ENCODE measurements around the gene NARS2.
"Not testable (repeated sequence)": the region's sequence is repeated elsewhere in the genome, so short reads cannot be mapped to it uniquely, and the experiment has no call there.

Gene NARS2

GRCh38 chr11:78541537-78541936, 33.1 kb downstream of the NARS2 start:
- DNase-seq (ENCODE audit: low spot score), result no peak

GRCh38 chr11:78540256-78540655, 34.4 kb downstream of the NARS2 start:
- no peak for DNase-seq (ENCODE audit: low spot score)

DNA sequence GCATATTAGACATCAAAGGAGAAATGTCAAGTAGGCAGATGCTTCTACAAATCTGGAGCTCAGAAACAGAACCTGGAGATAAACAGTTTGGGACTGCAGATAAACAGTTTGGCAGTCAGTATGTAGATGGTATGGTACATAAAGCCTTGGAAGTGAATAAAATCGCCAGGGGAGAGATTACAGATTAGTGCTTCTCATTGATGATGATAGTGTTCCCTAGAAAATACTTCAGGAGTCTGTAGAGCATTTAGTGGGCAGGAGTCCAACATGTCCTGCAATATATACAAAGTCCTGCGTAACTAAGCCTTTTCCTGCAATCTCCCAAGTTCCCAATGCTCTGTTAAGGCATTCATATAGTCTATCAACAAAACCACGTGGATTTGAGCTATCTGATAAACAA, 35.2 kb downstream of the NARS2 start:
- no peak for DNase-seq (ENCODE audit: low spot score)

DNA sequence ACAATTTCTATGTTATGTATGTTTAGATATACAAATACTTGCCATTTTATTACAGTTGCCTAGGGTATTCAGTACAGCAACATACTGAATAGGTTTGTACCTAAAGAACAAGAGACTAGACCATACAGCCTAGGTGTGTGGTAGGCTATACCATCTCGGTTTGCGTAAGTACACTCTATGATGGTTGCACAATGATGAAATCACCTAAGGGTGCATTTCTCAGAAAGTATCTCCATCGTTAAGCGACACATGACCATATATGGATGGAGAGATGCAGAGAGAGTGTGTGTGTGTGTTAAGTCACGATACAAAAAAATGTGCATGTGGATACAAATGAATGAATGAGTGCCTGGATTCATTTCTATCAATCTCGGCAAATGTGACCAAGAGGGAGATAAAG, 37.7 kb downstream of the NARS2 start:
- no peak for DNase-seq (ENCODE audit: low spot score)

- DNase-seq (ENCODE audit: low spot score), result no peak
Measured at GRCh38 chr11:78535920-78536319, 38.7 kb downstream of the NARS2 start.

DNA sequence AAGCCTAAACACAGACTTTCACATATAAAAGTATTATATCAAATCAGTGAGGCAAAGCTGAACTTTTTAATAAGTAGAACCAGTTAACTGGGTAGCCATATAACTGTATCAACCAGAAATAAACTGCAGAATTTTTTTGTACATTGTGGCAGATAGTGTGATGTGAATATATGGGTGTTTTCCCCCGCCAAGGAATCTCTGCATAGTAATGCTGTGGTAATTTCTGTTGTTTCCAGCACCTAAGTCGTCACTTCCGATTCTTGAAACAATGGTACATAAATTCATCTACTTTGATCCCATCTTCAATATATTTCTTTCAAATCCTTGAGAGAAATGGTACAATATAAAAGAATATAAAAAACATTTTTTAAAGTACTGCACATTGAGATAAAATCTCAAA, 39.6 kb downstream of the NARS2 start:
- no peak for DNase-seq (ENCODE audit: low spot score)

GRCh38 chr11:78533399-78533798, 41.3 kb downstream of the NARS2 start:
- DNase-seq (ENCODE audit: low spot score), result no peak

DNA sequence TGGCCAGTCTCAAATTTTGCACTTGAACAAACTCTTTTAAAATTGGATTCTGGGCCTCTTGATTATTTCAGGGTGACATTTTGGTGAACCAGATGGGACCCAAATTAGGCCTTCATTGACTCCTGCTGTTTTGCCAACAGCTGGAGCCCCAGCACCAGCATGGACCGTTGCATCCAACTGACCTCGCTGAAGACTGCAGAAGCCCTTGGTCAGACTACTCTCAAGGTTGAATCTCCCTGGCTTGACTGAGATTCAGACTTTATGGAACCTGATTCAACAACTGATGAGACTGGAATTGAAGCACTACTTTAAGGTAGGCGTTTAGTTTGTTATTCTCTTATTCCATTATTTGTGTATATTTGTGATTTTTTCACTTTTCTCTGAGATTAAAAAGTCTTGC, 41.7 kb downstream of the NARS2 start:
- no peak for DNase-seq (ENCODE audit: low spot score)

DNA sequence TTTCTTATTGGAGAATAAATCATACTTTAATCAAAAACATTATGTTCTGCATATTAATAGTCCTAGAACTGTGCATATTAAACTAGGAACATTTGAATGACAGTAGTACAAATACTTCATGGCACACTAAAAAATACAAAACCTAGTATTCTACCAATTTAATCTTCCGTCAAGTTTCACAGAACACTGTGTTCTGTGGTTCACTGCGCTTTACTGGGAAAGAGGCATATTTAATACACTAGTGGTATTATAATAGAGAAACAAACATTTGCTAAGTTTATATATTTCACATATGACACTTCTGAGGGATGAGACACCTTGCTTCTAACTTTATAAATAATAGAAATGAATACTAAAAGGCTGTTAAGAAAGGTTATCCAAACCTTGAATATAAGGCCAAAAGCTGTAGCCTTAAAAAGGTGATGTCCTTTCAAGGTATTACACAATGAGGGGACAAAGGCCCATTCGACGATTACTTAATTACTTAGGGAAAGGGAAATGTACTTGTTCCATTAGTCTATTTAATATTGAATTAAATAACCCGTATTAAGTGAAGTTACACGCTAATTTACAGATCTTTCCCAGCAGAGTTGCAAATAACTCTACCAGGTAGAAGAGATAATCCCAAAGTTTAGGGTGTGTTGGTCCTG, 48.0 kb downstream of the NARS2 start:
- DNase-seq (ENCODE audit: low spot score), result no peak

- DNase-seq (ENCODE audit: low spot score), result no peak
Measured at GRCh38 chr11:78525720-78526119, 48.9 kb downstream of the NARS2 start.

- no peak for DNase-seq (ENCODE audit: low spot score)
Measured at GRCh38 chr11:78520230-78520629, 54.4 kb downstream of the NARS2 start.

- no peak for DNase-seq (ENCODE audit: low spot score)
Measured at GRCh38 chr11:78516281-78516680, 58.4 kb downstream of the NARS2 start.

DNA sequence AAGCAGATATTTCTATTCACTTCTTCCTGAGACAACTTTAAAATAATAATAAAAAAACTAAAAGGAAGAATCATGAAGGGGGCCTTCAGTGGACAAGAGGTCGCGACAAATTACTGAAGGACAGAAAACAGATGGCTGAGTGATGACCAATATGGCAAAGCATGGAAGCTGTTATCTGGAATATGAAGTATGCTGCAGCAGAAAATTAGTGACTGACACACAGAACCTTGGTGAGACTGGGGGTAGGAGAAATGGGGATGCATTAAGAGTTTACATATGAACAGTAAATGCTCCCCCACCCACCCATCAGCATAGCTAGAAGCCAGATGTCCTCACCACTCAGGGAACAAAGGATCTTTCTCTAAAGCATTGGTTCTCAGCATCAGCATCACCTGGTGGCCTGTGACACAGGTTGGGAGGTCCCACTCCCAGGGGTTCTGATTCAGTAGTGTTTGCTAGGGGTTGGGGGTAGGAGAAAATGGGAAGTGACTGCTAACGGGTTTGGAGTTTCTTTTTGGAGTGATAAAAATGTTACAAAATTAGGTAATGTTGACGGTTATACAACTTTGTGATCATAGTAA, 59.7 kb downstream of the NARS2 start:
- no peak for DNase-seq (ENCODE audit: low spot score)

DNA sequence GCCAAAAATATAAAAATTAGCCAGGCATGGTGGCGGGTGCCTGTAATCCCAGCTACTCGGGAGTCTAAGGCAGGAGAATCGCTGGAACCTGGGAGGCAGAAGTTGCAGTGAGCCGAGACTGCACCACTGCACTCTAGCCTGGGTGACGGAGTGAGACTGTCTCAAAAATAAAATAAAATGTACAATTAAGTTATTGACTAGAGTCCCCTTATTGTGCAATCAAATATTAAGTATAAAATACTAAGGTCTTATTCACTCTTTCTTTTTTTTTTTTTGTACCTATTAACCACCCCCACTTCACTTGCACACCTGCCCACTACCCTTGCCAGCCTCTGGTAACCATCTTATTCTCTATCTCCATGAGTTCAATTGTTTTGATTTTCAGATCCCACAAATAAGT, 61.6 kb downstream of the NARS2 start:
- not testable (repeated sequence) for DNase-seq (ENCODE audit: low spot score)

GRCh38 chr11:78510597-78510996, 64.1 kb downstream of the NARS2 start:
- no peak for DNase-seq (ENCODE audit: low spot score)

DNA sequence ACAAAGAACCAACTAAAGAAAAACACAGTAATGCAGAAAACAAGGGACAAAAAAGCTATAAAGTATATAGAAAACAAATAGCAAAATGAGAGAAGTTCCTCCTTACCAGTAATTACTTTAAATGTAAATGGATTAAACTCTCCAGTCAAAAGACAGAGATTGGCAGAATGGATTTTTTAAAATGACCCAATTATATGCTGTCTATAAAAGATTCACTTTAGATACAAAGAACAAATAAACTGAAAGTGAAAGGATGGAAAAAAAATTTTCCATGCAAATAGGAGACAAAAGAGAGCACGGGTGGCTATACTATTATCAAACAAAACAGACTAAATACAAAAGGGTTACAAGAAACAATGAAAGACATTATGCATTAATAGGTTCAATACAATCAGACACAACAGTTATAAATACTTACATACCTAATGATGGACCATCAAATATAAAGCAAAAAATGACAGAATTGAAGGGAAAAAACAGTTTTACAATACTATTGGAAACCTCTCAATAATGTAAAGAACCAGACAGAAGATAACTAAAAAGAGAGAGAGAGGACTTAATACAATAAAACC, 64.6 kb downstream of the NARS2 start:
- DNase-seq (ENCODE audit: low spot score), result no peak

DNA sequence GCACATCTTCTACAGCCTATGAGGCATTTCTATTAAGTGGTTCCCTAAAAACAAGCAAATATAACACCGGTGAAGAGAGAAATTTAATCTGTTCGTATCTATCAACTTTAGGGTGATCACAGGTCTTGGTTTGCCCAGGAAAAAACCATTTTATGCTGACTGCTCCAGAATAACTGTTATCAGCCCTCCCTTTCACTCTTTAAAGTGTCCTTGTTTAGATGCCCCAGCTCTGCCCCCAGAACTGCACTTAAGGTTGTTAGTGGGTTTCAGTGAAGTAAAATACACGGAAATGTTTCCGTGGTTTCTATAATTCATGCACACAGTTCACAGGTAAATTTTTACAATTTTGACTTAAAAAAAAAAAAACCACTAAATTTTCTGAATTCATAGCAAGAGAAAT, 70.0 kb downstream of the NARS2 start:
- DNase-seq (ENCODE audit: low spot score), result no peak

DNA sequence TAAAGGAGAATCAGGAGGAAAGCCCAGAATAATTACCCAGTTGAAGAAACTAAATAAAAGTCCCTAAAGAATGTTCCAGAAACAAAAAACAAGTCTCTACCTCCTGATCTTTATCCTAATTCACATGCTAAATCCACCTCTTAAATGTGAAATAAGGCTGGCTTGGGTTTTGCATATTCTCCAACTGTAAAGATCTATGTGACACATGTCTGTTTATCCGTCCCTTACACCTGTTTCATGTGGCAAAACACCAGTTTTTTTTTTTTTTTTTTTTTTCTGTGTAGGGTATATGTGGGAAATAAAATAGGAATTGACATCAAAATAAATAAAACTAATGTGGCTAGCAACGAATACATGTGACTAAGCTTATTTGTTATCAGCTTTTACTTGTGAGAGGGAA, 70.5 kb downstream of the NARS2 start:
- DNase-seq (ENCODE audit: low spot score), result no peak

DNA sequence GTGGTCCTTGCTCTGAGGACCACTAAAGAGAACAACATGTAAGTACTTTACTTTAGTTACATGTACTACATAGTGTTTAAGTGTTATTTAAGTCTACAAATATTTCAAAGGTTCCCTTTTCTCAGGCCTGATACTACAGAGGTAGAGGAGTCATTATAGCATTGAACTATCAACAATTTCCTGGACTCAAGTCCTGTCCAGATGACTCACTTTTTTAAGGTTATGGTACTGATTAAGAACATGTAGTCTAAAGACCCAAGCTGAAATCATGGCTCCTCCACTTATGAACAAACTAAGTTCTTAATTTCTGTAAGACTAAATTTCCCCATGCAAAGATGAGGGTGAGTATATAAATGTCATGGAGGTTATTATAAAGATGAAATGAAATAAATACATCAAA, 74.7 kb downstream of the NARS2 start:
- no peak for DNase-seq (ENCODE audit: low spot score)

DNA sequence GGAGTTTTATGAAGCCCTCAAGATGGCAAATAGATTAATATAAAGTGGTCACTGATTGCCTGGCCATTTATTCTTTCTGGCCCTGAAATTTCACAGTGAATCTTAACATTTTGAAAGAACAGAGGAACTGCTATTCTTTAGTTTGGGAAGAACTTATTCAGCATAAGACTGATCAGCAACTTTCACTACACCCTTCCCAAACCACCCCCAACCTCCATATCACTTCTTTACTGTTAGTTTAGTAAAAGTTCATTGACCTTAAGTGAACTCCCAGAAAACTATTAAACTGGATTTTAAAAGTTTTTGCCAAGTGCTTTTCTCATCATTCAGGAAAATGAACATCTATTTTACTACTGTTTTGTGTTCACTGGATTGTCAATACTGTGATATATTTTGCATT, 77.4 kb downstream of the NARS2 start:
- DNase-seq (ENCODE audit: low spot score), result no peak

DNA sequence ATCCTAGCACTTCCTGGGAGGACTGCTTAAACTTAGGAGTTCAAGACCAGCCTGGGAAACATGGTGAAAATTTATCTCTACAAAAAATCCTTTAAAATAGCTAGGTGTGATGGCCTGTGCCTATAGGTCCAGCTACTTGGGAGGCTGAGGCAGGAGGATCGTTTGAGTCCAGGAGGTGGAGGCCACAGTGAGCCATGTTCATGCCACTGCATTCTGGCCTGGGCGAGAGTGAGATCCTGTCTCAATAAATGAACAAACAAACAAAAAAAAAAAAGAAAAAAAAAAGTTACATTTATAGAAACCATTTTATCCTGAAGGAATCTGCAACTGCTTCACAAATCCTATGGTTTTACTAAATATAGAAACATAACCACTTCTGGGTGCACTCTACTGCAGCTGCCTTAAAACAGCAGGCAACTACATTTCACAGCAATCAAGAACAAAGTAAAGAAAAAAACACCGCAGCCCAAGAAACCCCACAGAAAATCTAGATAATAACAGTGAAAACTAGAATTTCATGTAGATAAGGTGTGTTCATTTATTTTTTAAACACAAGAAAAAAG, 81.2 kb downstream of the NARS2 start:
- no peak for DNase-seq (ENCODE audit: low spot score)

- DNase-seq (ENCODE audit: low spot score), result no peak
Measured at GRCh38 chr11:78492973-78493372, 81.7 kb downstream of the NARS2 start.

DNA sequence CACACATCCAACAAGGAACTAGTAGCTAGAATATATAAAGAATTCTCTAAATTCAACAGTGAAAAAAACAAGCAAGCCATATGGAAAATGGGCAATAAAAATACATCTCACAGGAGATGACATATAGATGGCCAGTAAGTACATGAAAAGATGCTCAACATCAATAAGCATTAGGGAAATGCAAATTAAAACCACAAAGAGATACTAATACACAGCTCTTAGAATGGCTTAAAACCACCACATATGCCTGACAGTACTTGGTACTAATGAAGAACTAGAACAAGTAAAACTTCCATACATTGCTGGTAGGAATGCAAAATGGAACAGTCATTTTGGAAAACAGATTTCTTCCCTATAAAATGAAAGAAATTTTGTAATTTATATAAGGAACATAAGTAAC, 85.5 kb downstream of the NARS2 start:
- no peak for DNase-seq (ENCODE audit: low spot score)

DNA sequence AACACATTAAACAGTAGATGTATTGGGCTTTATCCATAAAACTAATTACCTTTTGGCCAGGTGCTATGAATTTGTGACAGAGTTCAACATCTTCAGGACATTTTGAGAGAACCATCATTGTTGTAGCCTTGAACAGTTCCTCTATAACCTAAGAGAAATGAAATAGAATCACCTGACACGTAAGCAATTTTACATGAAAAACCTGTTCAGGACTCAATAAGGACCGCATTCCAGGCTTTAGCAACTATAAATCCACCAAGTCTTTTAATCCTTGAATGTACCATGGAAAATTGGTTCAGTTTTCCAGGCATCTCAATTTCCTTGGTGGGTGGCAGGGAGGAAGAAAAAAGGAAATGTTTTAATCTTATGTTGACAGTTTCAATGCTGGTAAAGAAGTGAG, 96.1 kb downstream of the NARS2 start:
- no peak for DNase-seq (ENCODE audit: low spot score)
